Measurements from ENCODE around the gene CACNA1D.

DNA sequence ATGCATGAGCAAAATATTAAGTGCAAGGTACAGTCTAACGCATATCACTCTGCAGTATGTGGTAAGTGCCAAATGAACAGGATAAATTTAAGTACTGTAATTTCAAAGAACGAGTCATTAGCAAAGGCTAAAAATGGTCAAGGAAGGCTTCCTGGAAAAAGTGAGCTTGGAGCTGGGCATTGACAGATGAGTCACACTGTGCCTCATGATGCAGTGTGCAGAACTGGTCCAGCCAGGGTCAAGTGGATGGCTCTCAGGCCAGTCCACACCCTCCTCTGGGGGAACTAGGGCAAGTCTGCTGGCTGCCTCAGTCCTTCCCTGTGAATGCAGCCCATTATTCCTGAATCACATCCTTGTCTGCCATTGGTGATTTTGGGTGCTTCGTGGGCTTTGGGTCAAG is 76.3 kb downstream of the CACNA1D start:
- TF ChIP-seq CTCF (IDR thresholded peaks at IDR 0.05) (no peak), POLR2AphosphoS5 (IDR thresholded peaks at IDR 0.05) (no peak), EP300 (IDR thresholded peaks at IDR 0.05; ENCODE audit: low read depth) (no peak)
